Measurements from ENCODE around the gene NF1. TPM values are rescaled to one million over a fixed set of nuclear protein-coding genes. Genes with fewer than 3 reads are reported as not detected.

NF1 gene
- total RNA-seq, 1 donor from 2014 or later = 82.5 TPM

- no peak overlapping the region for H3K4me3 Mint-ChIP-seq (ENCODE audit: low read depth)
- peaks cover 31% of the 10 kb centered on the region for H3K27me3 Mint-ChIP-seq
- no peaks in the 10 kb centered on the region for H3K4me1 Mint-ChIP-seq (ENCODE audit: low read depth)
- no peaks in the 10 kb centered on the region for H3K9me3 Mint-ChIP-seq (ENCODE audit: low read depth)
- H3K36me3 Mint-ChIP-seq (ENCODE audit: insufficient read depth) = no peaks in the 10 kb centered on the region
- no peak for TF ChIP-seq CTCF (IDR thresholded peaks at IDR 0.05; ENCODE audit: unreplicated experiment)
- no peak for DNase-seq (ENCODE audit: low spot score, unreplicated experiment)
- no peak overlapping the region for H3K27ac Mint-ChIP-seq
Observed at GRCh38 chr17:31060791-31061550, 33.8 kb upstream of the NF1 start.

- Mint-ChIP-seq H3K27ac (no peak overlapping the region), H3K36me3 (ENCODE audit: insufficient read depth) (no peaks in the 10 kb centered on the region), H3K27me3 (peaks cover 29% of the 10 kb centered on the region), H3K4me3 (ENCODE audit: low read depth) (no peak overlapping the region), H3K9me3 (ENCODE audit: low read depth) (no peaks in the 10 kb centered on the region), H3K4me1 (ENCODE audit: low read depth) (no peaks in the 10 kb centered on the region)
- DNase-seq (ENCODE audit: low spot score, unreplicated experiment) = no peak
- TF ChIP-seq CTCF (IDR thresholded peaks at IDR 0.05; ENCODE audit: unreplicated experiment) = peak; percentile 11
Observed at GRCh38 chr17:31061678-31062077, 33.1 kb upstream of the NF1 start.

GRCh38 chr17:31062346-31062745, 32.4 kb upstream of the NF1 start:
- H3K36me3 Mint-ChIP-seq (ENCODE audit: insufficient read depth) = no peaks in the 10 kb centered on the region
- TF ChIP-seq CTCF (IDR thresholded peaks at IDR 0.05; ENCODE audit: unreplicated experiment) = no peak
- DNase-seq (ENCODE audit: low spot score, unreplicated experiment) = no peak
- H3K4me1 Mint-ChIP-seq (ENCODE audit: low read depth) = no peaks in the 10 kb centered on the region
- no peak overlapping the region for H3K27ac Mint-ChIP-seq
- H3K9me3 Mint-ChIP-seq (ENCODE audit: low read depth) = no peaks in the 10 kb centered on the region
- peaks cover 29% of the 10 kb centered on the region for H3K27me3 Mint-ChIP-seq
- H3K4me3 Mint-ChIP-seq (ENCODE audit: low read depth) = no peak overlapping the region

- no peak for DNase-seq (ENCODE audit: low spot score, unreplicated experiment)
- H3K4me3 Mint-ChIP-seq (ENCODE audit: low read depth) = no peak overlapping the region
Observed at GRCh38 chr17:31064707-31065106, 30.1 kb upstream of the NF1 start.

GRCh38 chr17:31067691-31068184, 27.0 kb upstream of the NF1 start:
- H3K4me3 Mint-ChIP-seq (ENCODE audit: low read depth) = no peak overlapping the region
- H3K27ac Mint-ChIP-seq = no peak overlapping the region
- no peak for DNase-seq (ENCODE audit: low spot score, unreplicated experiment)
- no peak for TF ChIP-seq CTCF (IDR thresholded peaks at IDR 0.05; ENCODE audit: unreplicated experiment)
- no peaks in the 10 kb centered on the region for H3K9me3 Mint-ChIP-seq (ENCODE audit: low read depth)
- no peaks in the 10 kb centered on the region for H3K36me3 Mint-ChIP-seq (ENCODE audit: insufficient read depth)
- peaks cover 37% of the 10 kb centered on the region for H3K27me3 Mint-ChIP-seq
- H3K4me1 Mint-ChIP-seq (ENCODE audit: low read depth) = peaks cover 6% of the 10 kb centered on the region

More at GRCh38 chr17:31064707-31065106, 30.1 kb upstream of the NF1 start:
- TF ChIP-seq CTCF (IDR thresholded peaks at IDR 0.05; ENCODE audit: unreplicated experiment) = no peak
- no peak overlapping the region for H3K27ac Mint-ChIP-seq
- H3K27me3 Mint-ChIP-seq = peaks cover 31% of the 10 kb centered on the region
- H3K36me3 Mint-ChIP-seq (ENCODE audit: insufficient read depth) = no peaks in the 10 kb centered on the region
- H3K9me3 Mint-ChIP-seq (ENCODE audit: low read depth) = no peaks in the 10 kb centered on the region
- peaks cover 6% of the 10 kb centered on the region for H3K4me1 Mint-ChIP-seq (ENCODE audit: low read depth)

Measured in progenitor cell of endocrine pancreas (in vitro differentiated cells).